ENCODE data around the gene PLXNB3. TPM values are rescaled to one million over a fixed set of nuclear protein-coding genes. Genes with fewer than 3 reads are reported as not detected.

The PLXNB3 gene
- total RNA-seq, 1 experiment from 2014 or later, result 2.5 TPM

DNA sequence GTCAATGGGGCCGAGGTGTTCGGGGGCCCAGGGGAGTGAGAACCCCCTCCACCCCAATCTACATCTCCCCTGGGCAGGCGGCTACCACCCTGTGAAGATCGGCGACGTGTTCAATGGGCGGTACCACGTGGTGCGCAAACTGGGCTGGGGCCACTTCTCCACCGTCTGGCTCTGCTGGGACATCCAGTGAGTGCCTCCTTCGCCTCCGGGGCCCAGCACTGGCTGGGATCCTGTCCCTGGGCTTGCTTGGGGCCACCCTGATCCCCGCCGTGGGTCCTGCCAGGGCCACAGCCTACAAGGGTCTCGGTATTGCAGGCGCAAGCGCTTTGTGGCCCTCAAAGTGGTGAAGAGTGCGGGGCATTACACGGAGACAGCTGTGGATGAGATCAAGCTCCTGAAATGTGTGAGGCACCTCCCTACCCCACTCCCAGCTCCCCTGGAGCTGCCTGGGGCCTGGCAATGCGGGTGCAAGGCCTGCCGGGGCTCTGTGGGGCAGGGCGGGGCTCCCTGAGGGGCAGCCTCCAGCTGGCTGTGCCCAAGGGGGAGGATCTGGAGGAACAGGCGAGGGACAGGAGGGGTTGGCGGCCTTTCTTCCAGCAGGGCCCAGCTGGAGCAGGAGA, 17.5 kb downstream of the PLXNB3 start (continued):
- no peak for TF ChIP-seq ESRRA (CRISPR knock-in tag; IDR thresholded peaks at IDR 0.05; ENCODE audit: borderline replicate concordance)
- no peak for TF ChIP-seq ZNF138 (CRISPR knock-in tag; conservative IDR thresholded peaks at IDR 0.05)
- TF ChIP-seq, protein P1, sequence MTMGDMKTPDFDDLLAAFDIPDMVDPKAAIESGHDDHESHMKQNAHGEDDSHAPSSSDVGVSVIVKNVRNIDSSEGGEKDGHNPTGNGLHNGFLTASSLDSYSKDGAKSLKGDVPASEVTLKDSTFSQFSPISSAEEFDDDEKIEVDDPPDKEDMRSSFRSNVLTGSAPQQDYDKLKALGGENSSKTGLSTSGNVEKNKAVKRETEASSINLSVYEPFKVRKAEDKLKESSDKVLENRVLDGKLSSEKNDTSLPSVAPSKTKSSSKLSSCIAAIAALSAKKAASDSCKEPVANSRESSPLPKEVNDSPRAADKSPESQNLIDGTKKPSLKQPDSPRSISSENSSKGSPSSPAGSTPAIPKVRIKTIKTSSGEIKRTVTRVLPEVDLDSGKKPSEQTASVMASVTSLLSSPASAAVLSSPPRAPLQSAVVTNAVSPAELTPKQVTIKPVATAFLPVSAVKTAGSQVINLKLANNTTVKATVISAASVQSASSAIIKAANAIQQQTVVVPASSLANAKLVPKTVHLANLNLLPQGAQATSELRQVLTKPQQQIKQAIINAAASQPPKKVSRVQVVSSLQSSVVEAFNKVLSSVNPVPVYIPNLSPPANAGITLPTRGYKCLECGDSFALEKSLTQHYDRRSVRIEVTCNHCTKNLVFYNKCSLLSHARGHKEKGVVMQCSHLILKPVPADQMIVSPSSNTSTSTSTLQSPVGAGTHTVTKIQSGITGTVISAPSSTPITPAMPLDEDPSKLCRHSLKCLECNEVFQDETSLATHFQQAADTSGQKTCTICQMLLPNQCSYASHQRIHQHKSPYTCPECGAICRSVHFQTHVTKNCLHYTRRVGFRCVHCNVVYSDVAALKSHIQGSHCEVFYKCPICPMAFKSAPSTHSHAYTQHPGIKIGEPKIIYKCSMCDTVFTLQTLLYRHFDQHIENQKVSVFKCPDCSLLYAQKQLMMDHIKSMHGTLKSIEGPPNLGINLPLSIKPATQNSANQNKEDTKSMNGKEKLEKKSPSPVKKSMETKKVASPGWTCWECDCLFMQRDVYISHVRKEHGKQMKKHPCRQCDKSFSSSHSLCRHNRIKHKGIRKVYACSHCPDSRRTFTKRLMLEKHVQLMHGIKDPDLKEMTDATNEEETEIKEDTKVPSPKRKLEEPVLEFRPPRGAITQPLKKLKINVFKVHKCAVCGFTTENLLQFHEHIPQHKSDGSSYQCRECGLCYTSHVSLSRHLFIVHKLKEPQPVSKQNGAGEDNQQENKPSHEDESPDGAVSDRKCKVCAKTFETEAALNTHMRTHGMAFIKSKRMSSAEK (CRISPR knock-in tag; IDR thresholded peaks at IDR 0.05; ENCODE audit: borderline replicate concordance), result no peak
- TF ChIP-seq TEAD4 (CRISPR knock-in tag; IDR thresholded peaks at IDR 0.05), result no peak

- H3K4me3 Mint-ChIP-seq, result no peak overlapping the region
- peak; percentile 48 for DNase-seq (ENCODE audit: low spot score)
- peaks cover 3% of the 10 kb centered on the region for H3K36me3 Mint-ChIP-seq
- no peak overlapping the region for H3K27ac Mint-ChIP-seq
- no peaks in the 10 kb centered on the region for H3K9me3 Mint-ChIP-seq
- peak; percentile 36 for ATAC-seq
- no peak for TF ChIP-seq ZNF232 (CRISPR knock-in tag; IDR thresholded peaks at IDR 0.05)
- TF ChIP-seq ZMAT4 (CRISPR knock-in tag; IDR thresholded peaks at IDR 0.05), result no peak
- TF ChIP-seq, protein P2, sequence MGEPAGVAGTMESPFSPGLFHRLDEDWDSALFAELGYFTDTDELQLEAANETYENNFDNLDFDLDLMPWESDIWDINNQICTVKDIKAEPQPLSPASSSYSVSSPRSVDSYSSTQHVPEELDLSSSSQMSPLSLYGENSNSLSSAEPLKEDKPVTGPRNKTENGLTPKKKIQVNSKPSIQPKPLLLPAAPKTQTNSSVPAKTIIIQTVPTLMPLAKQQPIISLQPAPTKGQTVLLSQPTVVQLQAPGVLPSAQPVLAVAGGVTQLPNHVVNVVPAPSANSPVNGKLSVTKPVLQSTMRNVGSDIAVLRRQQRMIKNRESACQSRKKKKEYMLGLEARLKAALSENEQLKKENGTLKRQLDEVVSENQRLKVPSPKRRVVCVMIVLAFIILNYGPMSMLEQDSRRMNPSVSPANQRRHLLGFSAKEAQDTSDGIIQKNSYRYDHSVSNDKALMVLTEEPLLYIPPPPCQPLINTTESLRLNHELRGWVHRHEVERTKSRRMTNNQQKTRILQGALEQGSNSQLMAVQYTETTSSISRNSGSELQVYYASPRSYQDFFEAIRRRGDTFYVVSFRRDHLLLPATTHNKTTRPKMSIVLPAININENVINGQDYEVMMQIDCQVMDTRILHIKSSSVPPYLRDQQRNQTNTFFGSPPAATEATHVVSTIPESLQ (CRISPR knock-in tag; IDR thresholded peaks at IDR 0.05), result no peak
- no peak for TF ChIP-seq NFE2L1 (CRISPR knock-in tag; IDR thresholded peaks at IDR 0.05)
- no peak for TF ChIP-seq EMX1 (CRISPR knock-in tag; IDR thresholded peaks at IDR 0.05)
- no peak for TF ChIP-seq PREB (CRISPR knock-in tag; IDR thresholded peaks at IDR 0.05; ENCODE audit: borderline replicate concordance)
- TF ChIP-seq HMGXB4 (CRISPR knock-in tag; IDR thresholded peaks at IDR 0.05), result no peak
- ChIA-PET POLR2A (no interaction called here), CTCF (interaction anchor here (0.9 to 1.1 kb wide), 3 partner anchors 12 to 165 kb away, joined by 5 to 6 read pairs (median 5); partner anchors contain the start of genes IDH3G and SSR4)
- H3K27me3 Mint-ChIP-seq (ENCODE audit: low read depth), result no peaks in the 10 kb centered on the region
- H3K4me1 Mint-ChIP-seq, result no peaks in the 10 kb centered on the region; the same call in 1 of the 2 replicates
These were observed 18.3 kb downstream of the PLXNB3 start for GRCh38 chrX:153782313-153782712.

GRCh38 chrX:153782871-153783270, 18.8 kb downstream of the PLXNB3 start:
- H3K36me3 Mint-ChIP-seq, result peaks cover 3% of the 10 kb centered on the region
- ATAC-seq (no peak), DNase-seq (ENCODE audit: low spot score) (no peak)
- H3K4me3 Mint-ChIP-seq, result no peak overlapping the region
- TF ChIP-seq NFE2L1 (CRISPR knock-in tag; IDR thresholded peaks at IDR 0.05), result no peak
- TF ChIP-seq, protein P3, sequence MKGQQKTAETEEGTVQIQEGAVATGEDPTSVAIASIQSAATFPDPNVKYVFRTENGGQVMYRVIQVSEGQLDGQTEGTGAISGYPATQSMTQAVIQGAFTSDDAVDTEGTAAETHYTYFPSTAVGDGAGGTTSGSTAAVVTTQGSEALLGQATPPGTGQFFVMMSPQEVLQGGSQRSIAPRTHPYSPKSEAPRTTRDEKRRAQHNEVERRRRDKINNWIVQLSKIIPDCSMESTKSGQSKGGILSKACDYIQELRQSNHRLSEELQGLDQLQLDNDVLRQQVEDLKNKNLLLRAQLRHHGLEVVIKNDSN (CRISPR knock-in tag; IDR thresholded peaks at IDR 0.05), result no peak
- no peak for TF ChIP-seq GTF2I (CRISPR knock-in tag; conservative IDR thresholded peaks at IDR 0.05)
- no peak for TF ChIP-seq CREM (CRISPR knock-in tag; IDR thresholded peaks at IDR 0.05)
- TF ChIP-seq ZNF423 (CRISPR knock-in tag; IDR thresholded peaks at IDR 0.05), result no peak
- TF ChIP-seq FOXK1 (CRISPR knock-in tag; IDR thresholded peaks at IDR 0.05), result no peak
- no peak for TF ChIP-seq ZNF138 (CRISPR knock-in tag; conservative IDR thresholded peaks at IDR 0.05)
- TF ChIP-seq ZNF232 (CRISPR knock-in tag; IDR thresholded peaks at IDR 0.05), result no peak
- TF ChIP-seq, protein P4, sequence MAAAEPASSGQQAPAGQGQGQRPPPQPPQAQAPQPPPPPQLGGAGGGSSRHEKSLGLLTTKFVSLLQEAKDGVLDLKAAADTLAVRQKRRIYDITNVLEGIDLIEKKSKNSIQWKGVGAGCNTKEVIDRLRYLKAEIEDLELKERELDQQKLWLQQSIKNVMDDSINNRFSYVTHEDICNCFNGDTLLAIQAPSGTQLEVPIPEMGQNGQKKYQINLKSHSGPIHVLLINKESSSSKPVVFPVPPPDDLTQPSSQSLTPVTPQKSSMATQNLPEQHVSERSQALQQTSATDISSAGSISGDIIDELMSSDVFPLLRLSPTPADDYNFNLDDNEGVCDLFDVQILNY (CRISPR knock-in tag; IDR thresholded peaks at IDR 0.05), result no peak
- no peak for TF ChIP-seq FOXJ3 (CRISPR knock-in tag; IDR thresholded peaks at IDR 0.05; ENCODE audit: borderline replicate concordance)
- no peak for TF ChIP-seq RELA (CRISPR knock-in tag; IDR thresholded peaks at IDR 0.05; ENCODE audit: borderline replicate concordance)
- TF ChIP-seq KAT7 (CRISPR knock-in tag; IDR thresholded peaks at IDR 0.05; ENCODE audit: borderline replicate concordance), result no peak
- H3K4me1 Mint-ChIP-seq, result no peaks in the 10 kb centered on the region; the same call in 1 of the 2 replicates
- H3K27me3 Mint-ChIP-seq (ENCODE audit: low read depth), result no peaks in the 10 kb centered on the region
- POLR2A ChIA-PET, result no interaction called here
- CTCF ChIA-PET, result interaction anchor here (1.0 to 1.1 kb wide), 2 partner anchors 11 to 23 kb away, joined by 5 to 6 read pairs; partner anchors contain the start of genes IDH3G and SSR4
- H3K27ac Mint-ChIP-seq, result no peak overlapping the region
- H3K9me3 Mint-ChIP-seq, result no peaks in the 10 kb centered on the region

Data from WTC11 (cell line).